Testis (tissue), 3 donors: ENCODE data around the gene CREB3L2. TPM values are rescaled to one million over a fixed set of nuclear protein-coding genes. Genes with fewer than 3 reads are reported as not detected.

Experiments
- DNase-seq: peaks from one replicate; pipeline ENCODE4 v3.0.0-alpha.2; 2019
- H3K27ac ChIP-seq, 2 donors: fragments of 200-600 bp; sonication (generic); one replicate each; pipeline ENCODE4 v1.5.1; 2019
- H3K27me3 ChIP-seq: fragments of 200-600 bp; sonication (generic); one replicate; pipeline ENCODE4 v1.5.1; 2019
- H3K36me3 ChIP-seq: fragments of 200-600 bp; sonication (generic); one replicate; pipeline ENCODE4 v1.5.1; 2017; ENCODE audit warnings: low read depth; ENCODE audit errors: missing control alignments
- H3K4me1 ChIP-seq: fragments of 200-600 bp; sonication (generic); one replicate; pipeline ENCODE4 v1.5.1; 2019
- H3K4me3 ChIP-seq, 2 donors: fragments of 200-600 bp; sonication (generic); one replicate each; pipeline ENCODE4 v1.5.1; 2017 to 2019
- H3K9me3 ChIP-seq: fragments of 200-600 bp; sonication (generic); one replicate; pipeline ENCODE4 v1.5.1; 2017
- POLR2A ChIP-seq: fragments of 450-650 bp; IDR thresholded peaks from one replicate; pipeline ENCODE4 v1.6.1; 2017; ENCODE audit warnings: antibody characterized with exemption, mild to moderate bottlenecking, moderate library complexity
- WGBS, 2 donors: methylation state at CpG; one replicate each; pipeline ENCODE4 v1.1.5; 2018; 5-methylcytosine and 5-hydroxymethylcytosine counted together
- intact Hi-C: fragments of 100-400 bp; cut with DNase I; formaldehyde crosslinking; loops from one replicate; pipeline ENCODE4 v1.15.1; 2023; ENCODE audit warnings: low total_unique reads
- polyA plus RNA-seq: library from polyadenylated mRNA; stranded (reverse); fragments of 350-450 nt; fragmentation: Illumina TruSeq; extraction: RNeasy Lipid Tissue Mini Kit (QIAGEN cat#74804); gene quantifications from one replicate; pipeline ENCODE4 v1.2.3, GENCODE V29; 2014; ENCODE audit warnings: low read depth, low replicate concordance; ENCODE audit not compliant: insufficient read depth
- total RNA-seq, 2 donors: library from RNA; depleted of rRNA; stranded (reverse); fragments of >200 nt; gene quantifications; one replicate each; pipeline ENCODE4 v1.2.3, GENCODE V29; 2016
- TF ChIP-seq, protein P1 (sequence below), 3 experiments: fragments of 450-650 bp in 2 of 3; fragments of 200-600 bp in 1 of 3; sonication (generic) in 1 of 3; IDR thresholded peaks; one replicate each; pipeline ENCODE4 v1.5.1; 2016 to 2019; ENCODE audit warnings: antibody characterized with exemption in 3 of 3, mild to moderate bottlenecking in 2 of 3, moderate library complexity in 1 of 3

The CREB3L2 gene
- total and polyA plus RNA-seq, 3 donors from 2014 or later = 22.0 to 23.9 (median 23.4) TPM

DNA sequence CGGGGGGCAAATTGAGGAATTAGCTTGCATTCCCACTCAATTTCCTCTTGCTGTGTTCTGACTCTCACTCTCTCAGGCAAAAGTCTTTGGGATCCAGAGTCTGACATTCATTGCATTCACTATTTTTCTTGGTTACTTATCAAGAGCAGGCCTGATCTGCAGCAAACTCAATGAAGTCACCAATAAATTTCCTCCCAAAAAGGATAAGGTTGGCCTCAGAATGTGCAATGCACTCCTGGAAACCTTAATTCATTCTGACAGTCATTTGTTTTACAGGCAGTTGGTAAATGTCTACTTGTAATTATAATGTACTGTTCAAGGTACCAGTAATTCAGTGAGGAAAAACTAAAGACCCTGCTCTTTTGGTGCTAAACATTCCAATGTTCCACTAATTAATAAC is 148.8 kb downstream of the CREB3L2 start:
- Histone ChIP-seq H3K9me3 (no peaks in the 10 kb centered on the region), H3K4me1 (no peaks in the 10 kb centered on the region), H3K27me3 (no peaks in the 10 kb centered on the region), H3K36me3 (no peaks in the 10 kb centered on the region), H3K4me3 (no peak overlapping the region), H3K27ac (no peak overlapping the region)
- DNase-seq = no peak
- WGBS, 2 donors = 90 to 100% methylated on average over 1 of the region's 1 CpG
- intact Hi-C loops = no loop called here
- TF ChIP-seq, protein P1, sequence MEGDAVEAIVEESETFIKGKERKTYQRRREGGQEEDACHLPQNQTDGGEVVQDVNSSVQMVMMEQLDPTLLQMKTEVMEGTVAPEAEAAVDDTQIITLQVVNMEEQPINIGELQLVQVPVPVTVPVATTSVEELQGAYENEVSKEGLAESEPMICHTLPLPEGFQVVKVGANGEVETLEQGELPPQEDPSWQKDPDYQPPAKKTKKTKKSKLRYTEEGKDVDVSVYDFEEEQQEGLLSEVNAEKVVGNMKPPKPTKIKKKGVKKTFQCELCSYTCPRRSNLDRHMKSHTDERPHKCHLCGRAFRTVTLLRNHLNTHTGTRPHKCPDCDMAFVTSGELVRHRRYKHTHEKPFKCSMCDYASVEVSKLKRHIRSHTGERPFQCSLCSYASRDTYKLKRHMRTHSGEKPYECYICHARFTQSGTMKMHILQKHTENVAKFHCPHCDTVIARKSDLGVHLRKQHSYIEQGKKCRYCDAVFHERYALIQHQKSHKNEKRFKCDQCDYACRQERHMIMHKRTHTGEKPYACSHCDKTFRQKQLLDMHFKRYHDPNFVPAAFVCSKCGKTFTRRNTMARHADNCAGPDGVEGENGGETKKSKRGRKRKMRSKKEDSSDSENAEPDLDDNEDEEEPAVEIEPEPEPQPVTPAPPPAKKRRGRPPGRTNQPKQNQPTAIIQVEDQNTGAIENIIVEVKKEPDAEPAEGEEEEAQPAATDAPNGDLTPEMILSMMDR (IDR thresholded peaks at IDR 0.05) = no peak
- TF ChIP-seq POLR2A = no peak

DNA sequence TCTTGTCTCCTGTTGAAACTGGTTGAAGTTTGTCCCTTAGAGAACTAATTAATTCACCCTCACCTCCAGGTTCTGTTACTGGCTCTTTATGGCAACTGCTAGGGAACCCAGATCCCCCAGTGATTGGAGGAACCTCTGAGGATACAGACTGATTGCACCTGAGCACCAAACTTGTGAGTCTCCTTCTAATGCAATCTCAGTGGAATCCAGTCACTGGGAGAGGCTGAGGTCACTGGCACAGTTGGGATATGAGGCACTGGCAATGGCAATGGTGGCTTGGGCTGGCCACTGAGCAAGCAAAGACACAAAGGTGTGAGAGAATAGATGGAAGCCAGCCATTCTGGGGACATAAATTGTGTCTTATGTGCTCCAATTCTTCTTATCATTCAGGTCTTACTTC is 149.8 kb downstream of the CREB3L2 start:
- Histone ChIP-seq H3K9me3 (no peaks in the 10 kb centered on the region), H3K27ac (no peak overlapping the region), H3K36me3 (no peaks in the 10 kb centered on the region), H3K4me3 (no peak overlapping the region), H3K27me3 (no peaks in the 10 kb centered on the region), H3K4me1 (no peaks in the 10 kb centered on the region)
- no peak for TF ChIP-seq POLR2A
- TF ChIP-seq, protein P1 (IDR thresholded peaks at IDR 0.05) = no peak
- DNase-seq = no peak
- intact Hi-C loops = no loop called here

DNA sequence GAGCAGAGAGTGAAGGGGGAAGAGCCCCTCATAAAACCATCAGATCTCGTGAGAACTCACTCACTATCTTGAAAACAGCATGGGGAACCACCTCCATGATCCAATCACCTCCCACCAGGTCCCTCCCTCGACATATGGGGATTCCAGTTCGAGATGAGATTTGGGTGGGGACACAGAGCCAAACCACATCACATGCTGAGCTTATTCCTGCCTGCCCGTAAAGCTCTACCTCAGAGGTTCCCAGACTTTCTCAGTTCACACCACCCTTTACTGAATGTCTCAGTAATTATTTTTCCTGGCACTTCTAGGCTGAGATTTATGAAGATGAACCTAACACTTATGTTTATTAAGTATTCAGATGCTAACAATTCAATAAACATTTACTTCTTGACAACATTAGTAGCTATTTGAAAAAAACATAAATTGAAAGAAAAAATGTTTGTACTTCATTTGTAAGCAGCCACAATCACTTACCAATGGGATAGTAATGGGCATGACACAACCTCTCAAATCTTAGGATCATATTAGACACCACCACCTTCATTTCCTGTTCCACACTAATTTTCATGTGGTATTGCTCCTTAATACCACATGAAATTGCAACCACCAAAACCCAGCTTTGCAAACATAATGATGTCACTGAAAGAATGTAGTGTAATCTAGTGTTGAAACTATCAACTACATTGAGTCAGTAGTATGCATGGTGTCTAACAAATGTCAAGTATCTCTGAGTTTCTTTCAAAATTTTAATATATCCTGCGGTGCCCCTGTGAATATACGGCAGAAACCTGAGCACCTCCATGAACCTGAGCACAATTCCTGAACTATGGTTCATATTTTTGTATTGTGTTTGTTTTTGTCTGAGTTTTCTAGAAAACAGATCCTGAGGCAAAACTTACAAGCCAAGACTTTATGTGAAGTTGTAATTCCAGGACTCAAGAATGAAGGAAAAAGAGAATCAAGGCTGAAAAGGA is 150.6 kb downstream of the CREB3L2 start:
- WGBS, 2 donors = 89 to 90% methylated on average over 6 of the region's 6 CpGs
- Histone ChIP-seq H3K4me1 (no peaks in the 10 kb centered on the region), H3K4me3 (no peak overlapping the region), H3K36me3 (no peaks in the 10 kb centered on the region), H3K9me3 (no peaks in the 10 kb centered on the region), H3K27ac (no peak overlapping the region), H3K27me3 (no peaks in the 10 kb centered on the region)
- no peak for TF ChIP-seq POLR2A
- TF ChIP-seq, protein P1 (IDR thresholded peaks at IDR 0.05) = no peak
- no peak for DNase-seq
- intact Hi-C loops = no loop called here

GRCh38 chr7:137850571-137850970 is 151.3 kb downstream of the CREB3L2 start:
- TF ChIP-seq, protein P1 (IDR thresholded peaks at IDR 0.05) = no peak
- no peak for TF ChIP-seq POLR2A
- Histone ChIP-seq H3K9me3 (no peaks in the 10 kb centered on the region), H3K4me3 (no peak overlapping the region), H3K4me1 (no peaks in the 10 kb centered on the region), H3K27ac (no peak overlapping the region), H3K36me3 (no peaks in the 10 kb centered on the region), H3K27me3 (no peaks in the 10 kb centered on the region)
- intact Hi-C loops = no loop called here
- DNase-seq = no peak
- 37 to 92% methylated on average over 2 of the region's 2 CpGs for WGBS, 2 donors
